ENCODE results near the gene GPHB5.
A peak's percentile ranks its signal among the peaks of the same experiment; 100 is the strongest.
"Not testable (repeated sequence)": the region's sequence is repeated elsewhere in the genome, so short reads cannot be mapped to it uniquely, and the experiment has no call there.

GPHB5 gene

DNA sequence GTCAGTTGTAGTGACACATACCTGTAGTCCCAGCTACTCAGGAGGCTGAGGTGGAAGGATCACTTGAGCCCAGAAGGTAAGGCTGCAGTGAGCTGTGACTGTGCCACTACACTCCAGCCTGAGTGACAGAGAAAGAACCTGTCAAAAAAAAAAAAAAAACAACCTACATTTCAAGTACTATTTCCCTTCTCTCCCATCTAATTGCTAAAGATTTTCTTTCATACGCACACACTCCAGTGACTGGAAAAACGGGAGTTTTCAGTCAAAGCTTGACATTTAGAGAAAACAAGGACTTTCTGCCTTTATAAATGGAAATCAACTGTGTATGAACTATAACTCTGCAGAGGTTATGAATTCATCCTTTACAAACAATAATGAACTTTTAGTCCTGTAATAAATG, 25.9 kb downstream of the GPHB5 start:
- no peak for DNase-seq

DNA sequence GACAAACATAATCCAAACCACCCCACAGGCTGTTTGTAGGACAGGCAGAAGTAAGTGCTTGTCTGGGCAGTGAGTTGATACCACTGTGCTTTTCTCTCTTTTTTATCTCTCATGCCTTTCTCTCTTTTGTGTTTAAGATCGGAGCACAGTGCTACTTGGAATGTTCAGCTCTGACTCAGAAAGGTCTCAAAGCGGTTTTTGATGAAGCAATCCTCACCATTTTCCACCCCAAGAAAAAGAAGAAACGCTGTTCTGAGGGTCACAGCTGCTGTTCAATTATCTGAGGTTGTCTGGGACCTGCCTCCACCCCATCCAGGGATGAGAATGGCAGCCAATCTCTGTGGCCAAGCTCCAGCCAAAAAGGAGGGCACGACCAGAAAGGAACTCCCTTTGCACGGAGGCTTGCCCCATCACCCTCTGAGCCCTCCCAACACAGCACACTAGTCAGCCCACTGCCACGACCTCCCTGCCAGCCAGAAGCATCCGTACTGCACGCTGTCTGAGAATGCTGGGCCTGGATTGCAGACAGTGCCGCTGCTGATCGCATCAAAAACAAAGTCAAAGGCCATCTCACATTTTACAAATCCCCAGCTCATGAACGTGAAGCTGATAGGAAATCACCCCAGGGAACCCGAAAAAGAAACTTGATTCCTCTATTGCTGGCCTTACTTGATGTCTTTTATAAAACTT, 27.8 kb downstream of the GPHB5 start:
- no peak for DNase-seq

DNA sequence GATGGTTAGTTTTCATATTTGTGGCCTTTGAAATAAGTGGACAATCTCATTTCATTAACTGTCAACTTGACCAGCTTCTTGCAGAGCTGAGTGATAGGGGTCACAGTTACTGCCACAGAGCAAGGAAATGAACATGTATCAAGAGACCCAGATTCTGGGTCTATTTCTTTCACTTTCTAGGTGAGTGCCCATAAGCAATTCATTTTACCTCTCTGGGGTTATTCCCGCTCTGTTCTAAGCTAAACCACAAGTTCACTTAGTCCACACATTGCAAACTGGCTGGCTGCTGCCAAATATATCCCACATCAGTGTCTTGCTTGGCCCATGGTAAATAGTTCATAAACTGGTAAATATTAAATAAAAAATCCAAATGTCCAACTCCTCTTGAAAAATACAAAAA, 29.9 kb downstream of the GPHB5 start:
- no peak for DNase-seq

DNA sequence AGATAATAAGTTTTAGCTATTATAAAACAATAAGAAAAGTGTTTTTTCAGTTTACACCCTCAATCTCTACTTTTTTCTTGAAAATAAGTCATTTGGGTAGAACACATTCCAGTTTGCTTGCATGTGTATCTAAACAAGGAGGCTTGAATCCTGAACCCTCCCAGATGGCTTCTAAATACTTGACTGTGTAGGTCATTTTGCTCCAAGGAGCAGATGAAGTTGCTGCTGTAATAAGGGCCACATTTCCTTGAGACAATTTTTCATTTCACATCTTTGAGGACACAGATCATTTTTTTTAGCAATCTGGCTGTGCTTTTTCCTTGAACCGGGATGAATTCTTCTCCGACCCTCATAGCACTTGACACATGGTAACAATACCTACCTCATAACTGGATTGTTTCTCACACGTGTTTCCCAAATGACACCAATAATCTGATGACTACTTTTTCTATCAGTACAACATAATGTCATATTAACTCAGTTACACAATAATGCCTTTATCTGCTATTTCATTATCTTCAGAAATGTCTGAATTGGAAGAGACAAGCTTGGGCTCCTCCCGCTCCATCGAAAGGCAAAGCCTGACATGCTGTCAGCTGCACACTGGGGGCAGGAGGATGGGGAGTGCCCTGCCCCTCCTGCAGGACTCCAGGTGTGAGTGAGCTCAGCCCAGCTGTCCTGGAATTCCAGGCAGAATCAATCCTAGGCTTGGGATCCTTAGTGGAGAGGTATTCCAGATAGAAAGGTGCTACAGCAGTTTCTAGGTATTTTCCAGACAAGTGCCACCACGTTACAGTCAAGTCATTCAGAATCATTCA, 30.9 kb downstream of the GPHB5 start:
- DNase-seq, result no peak

DNA sequence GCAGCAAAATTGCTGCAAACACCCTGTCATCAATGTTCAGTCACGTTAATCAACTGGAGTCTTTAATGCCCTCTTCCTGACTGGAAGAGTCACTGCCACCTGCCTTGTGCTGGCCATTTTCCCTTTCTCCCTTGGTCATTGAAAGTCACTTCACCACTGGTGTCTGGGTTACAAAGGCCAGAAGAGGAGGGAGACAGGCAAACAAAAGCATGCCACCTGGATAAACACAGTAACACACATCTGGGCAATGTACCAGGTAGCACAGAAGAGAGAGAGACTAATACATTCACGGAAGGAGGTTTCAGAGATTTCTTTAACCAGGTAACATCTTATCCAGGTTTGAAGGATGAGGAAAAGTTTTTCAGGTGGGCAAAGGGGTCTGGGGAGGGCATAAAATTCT, 32.7 kb downstream of the GPHB5 start:
- no peak for DNase-seq

DNA sequence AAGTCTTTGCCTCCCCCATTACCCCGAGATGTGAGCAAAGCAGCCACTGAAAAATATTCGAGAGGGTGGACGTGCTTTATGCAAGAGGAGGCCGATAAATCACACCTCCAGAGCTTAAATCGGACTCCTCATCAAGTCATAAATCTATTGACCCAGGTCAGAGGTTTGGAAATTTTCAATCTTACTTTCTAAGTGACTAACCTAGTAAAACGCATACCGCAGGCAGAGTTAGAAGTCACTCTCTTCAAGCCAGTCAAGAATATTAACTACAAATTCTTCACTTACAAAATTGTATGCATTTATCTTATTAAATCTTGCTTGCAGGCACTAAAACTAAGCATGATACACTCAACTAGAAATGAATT, 34.9 kb downstream of the GPHB5 start:
- DNase-seq, result no peak

DNA sequence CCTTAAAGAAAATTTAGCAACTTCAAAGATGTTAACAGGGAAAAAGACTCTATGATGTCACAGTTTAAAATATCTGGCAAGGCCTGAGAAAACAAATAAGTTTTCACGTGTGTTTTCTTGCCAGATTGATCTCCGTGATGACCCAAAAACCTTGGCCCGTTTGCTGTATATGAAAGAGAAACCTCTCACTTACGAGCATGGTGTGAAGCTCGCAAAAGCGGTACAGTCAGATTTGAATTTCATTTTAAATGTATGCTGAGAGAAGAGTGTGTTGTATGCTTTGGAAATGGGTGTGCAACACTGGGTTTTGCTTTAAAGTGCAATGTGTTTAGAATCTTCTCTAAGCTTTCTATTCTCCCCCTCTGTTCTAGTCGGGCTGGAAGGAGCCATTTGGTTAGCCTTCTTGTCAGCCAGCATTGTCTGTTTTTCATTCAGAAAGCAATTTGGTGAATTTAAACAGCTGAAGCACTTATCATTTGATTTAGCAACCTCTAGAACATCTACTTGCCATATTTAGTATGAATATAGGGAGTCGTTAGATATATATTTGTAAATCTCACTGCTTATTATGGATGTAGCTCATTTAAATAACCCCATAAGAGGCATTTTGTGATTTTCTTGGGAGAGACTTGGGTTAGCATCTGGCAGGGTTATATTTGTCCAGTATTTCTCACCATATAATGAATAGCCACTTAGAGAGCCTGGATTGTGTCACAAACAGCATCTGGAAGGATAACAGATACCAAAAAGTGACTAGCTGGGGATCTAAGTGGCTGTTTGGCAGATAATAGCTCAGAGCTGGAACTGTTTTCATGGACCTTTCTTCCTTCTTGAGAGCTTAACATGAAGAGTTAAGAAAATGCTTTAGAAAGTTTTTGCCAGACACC, 35.5 kb downstream of the GPHB5 start:
- no peak for DNase-seq

DNA sequence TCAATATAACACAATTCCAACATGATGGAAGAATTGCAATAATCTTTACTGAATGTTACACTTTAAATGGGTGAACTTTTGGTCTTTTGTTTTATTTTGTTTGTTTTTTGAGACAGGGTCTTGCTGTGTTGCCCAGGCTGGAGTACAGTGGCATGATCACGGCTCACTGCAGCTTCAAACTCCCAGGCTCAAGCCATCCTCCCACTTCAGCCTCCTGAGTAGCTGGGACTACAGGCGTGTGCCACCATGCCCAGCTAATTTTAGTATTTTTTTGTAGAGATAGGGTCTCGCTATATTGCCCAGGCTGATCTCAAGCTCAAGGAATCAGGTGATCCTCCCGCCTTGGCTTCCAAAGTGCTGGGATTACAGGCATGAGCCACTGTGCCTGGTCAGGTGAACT, 38.8 kb downstream of the GPHB5 start:
- DNase-seq, result not testable (repeated sequence)

DNA sequence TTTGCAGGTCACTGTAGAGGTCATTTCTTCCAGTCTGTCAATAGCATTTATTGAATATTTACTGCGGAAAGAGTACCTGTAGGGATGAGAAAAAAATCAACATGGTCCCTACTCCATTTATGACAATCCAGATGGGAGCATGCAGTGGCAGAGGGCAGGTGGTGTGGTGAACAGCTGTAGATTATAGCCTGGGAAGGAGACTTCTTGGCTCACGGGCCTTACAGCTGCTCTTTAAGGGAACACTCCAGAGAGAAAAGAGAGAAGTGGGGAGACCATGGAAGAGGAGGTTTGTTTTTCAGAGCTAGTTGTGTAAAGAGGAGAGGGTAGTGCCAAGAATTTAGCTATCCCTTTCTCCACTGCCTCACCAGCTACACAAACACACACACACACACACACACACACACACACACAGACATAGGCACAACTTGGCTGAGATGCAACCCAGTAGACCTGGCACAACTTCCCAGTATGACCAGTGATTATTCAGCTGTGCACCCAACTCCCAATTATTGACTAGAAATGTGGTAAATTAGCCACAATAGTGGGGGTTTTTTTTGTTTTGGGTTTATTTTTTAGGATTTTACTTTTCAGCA, 41.0 kb downstream of the GPHB5 start:
- no peak for DNase-seq

DNA sequence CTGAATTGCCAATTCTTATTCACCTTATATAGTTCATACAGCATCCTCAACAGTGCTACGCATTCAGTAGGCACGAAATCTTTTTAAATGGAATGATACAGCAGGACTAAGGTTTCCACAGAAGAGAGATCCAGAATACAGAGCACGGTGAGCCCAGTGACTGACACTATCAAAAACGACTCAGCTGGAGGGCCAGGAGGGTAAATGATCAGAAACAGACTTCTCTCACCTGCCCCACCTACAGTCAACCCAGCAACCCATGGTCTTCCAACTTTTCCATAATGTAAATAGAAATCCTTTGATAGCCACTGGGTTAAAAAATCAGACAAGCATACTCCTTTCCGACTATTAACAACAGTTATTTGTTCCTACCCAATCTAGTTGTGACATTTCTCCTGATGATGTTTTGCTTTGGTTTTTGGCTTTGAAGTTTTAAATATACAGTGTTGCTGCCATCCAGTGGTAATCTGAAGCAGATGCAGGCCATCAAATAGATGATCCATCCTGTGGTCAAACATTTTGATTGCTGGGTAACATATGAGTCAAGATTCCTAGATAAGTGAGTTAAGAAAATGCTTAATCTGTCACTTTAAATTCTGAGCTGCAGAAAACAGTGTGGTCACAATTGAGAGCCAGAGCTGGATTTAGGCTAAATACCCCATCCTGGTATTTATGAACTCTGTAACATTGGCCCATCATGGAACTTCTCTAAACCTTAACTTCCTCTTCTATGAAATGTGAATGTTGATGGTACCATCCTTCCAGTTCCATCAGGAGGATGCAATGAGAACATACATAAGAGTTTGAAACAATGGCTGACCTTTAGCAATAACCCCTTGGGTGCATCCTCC, 42.0 kb downstream of the GPHB5 start:
- peak; percentile 45 for DNase-seq

DNA sequence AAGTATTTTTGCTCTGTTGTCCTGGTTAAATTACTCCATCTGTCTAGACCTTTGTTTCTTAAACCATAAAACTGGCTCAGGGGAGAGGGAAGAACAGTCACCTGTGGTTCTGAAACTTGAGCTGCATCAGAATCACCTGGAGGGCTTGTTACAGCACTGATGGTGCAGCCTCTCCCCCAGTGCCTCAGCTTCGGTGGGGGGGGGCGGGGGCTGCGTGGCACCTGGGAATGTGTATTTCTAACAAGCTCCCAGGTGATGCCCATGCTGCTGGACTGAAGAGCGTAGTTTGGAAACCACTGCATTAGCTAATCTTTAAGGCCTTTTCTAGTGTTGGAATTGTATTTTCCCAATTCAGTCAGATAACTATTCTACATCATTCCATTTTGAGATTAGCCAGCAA, 42.7 kb downstream of the GPHB5 start:
- no peak for DNase-seq

DNA sequence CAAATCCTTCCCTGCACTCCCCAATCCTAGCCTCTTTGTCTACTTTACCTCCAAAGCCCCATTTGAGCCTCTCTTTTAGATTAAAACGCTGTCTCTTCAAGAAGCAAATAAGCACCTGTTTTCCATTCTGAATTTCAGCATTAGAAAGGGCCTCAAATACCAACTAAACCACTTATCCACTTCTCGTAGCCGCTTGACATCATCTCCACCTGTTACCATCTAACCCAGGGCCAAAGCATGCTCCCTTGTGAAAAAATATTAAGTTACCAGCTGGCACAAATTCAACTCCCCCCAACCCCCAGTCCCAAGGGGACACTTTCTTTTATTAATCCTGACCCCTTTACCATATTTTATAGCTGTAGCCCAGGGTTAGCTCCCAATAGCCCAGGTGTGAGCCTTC, 43.1 kb downstream of the GPHB5 start:
- peak; percentile 87 for DNase-seq

DNA sequence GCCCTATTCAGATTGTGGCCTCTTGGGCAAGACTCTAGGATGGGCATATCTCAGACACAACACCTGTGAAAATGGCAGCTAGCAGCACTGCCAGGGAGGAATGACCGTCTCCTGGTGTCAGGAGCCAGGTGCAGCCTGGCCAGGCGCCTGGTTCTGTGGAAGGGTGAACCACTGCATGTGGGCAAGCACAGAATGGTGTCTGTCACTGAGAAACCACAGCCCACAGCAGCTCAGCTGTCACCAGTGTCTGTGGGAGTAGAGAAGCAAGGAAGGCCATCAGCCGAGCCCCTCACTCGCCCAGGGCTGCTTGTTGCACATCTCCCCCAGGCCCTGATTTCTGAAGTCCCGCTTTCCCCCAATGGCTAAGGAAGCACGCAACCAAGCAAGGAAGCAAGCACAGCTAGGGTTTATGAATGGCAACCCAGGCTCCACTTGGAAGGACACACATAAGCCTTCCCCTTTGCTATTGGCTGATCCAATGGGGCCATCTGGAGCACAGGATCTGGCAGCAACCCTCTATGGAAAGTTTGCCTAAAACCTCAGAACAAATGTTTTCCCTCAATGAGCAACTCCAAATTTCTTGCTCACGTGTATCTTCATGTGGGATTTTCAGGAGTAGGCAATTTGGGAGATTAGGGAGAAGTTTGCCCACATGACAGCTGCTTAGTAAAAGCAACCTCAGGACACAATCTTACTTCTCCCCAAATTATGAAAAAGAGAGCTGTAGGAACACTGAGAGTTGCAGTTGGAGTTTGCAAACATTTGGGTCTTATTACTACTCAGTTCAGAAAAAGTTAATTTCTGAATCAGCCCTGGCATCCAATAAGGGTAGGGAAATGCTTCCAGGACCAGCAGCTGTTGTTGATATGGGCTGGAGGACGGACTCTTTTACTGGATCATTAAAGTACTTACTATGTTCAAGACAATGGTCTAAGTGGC, 44.7 kb downstream of the GPHB5 start:
- no peak for DNase-seq

DNA sequence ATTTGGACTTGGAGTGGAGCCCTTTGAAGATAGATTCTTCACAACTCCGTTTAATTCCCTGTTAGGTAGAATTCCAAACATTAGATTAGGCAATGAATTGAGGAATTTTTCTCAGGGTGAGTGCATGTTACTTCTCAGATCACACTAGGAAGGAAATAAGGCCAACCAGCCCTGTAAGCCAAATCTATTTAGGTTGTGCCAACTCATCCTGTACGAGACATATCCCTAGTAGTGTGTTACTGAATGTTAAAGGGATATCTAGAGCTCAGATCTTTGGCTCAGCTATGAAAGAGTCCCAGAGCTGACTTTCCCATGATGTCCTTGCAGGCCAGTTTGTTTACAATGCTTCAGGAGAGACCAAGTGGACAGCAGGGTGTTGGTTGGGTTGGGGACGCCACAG, 45.6 kb downstream of the GPHB5 start:
- DNase-seq, result no peak

DNA sequence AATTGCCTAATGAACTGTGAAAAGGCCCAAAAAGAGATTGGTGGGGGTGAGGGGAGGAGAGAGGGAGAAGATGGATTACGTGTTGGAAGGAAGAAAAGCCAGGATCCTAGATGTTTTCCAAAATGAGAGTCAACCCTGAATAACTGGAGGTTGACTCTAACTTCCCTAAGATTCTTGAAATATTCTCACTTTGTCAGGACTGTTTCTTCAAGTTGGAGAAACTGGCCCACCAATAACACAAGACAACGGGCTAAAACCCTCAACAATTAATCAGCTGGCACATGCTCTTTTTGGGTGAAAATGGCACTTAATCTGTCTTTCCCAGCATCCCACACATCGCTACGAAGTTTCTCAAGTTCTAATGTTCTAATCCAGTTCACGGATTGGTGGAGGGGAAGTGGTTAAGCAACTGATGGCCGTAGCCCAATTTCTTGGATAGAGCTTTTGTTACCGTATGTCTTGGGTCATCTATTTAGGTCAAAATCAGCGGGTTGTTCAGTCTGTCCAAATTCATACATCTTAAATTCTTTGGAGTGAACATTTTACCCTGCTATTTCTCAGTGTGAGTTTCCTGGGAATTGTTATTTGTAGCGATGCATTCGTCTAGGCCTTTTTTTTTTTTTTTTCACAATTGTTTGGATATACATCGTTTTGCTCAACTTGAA, 49.0 kb downstream of the GPHB5 start:
- no peak for DNase-seq

DNA sequence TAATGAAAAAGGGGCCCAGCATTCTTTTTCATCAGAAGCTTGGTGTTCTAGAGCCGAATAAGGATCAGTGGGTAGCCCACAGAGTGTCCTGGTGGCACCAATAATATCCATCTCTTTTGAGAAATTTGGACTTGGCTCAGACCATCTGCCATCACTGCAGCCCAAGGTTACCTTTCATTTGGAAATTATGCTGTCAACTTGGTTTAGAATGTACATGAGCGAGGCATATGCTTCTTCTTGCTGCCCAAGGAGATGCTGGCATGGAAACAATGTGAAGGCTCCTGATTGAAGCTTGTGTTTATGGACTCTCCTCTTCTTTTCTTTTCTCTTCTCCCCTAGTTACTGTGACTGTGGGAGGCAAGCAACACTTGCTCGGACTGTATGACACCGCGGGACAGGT, 50.0 kb downstream of the GPHB5 start:
- no peak for DNase-seq

DNA sequence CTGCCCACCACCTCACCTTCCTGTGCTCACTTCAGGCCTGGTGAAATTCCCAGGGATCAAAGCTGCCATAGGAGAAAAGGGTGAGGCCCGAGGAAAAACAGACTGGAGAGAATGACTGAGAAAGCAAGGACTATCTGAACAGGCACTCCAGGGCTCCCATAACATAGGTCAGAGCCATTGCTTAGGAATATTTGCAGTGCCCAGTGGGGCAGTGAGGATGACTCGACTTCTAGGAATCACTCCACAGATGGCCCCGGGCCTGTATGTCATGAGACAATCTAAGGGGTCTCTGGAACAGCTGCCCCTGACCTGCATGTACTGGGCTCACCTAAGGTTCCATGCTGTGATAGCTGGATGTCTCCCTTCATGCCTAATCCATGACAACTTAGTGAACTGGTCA, 51.6 kb downstream of the GPHB5 start:
- DNase-seq, result no peak

DNA sequence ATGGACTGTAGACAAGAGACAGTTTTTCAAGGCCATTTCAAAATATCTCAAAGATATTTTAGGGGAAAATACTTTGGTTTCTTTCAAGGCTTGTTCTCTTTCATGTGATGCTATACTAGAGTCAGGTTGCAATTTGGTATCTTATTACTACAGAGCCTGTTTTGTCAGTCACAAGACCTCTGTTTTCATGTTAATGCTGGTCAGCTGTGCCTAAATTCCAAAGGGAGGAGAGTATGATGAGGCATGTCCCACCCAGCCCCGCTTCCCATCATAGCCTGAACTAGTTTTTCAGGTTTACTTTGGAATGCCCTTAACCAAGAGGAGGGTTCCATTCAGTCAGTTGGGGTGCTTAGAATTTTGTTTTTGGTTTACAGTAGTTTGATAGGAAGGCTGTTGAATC, 52.6 kb downstream of the GPHB5 start:
- DNase-seq, result no peak

All from NCI-H1436 treated with DMSO at 0.1 percent for 48 hours (cell line).